GM19438 (cell line): Measurements from ENCODE around the gene FAM186B.

Experiments
- ATAC-seq: cut with Tn5 transposase; IDR thresholded peaks from one replicate; pipeline ENCODE4 v1.9.1; 2021; ENCODE audit warnings: low read depth; ENCODE audit not compliant: unreplicated experiment

FAM186B gene

GRCh38 chr12:49577589-49578315 lies 27.7 kb downstream of the FAM186B start:
- no peak for ATAC-seq

- ATAC-seq = no peak
These were observed 36.8 kb downstream of the FAM186B start for GRCh38 chr12:49568442-49569162.

- ATAC-seq = peak; percentile 84
These were observed 37.6 kb downstream of the FAM186B start, which contains the start of gene MCRS1 for GRCh38 chr12:49567611-49568441. MCRS1 (minus strand) TSS chr12:49568142; CDS start chr12:49566731, 1,411 bp downstream.

GRCh38 chr12:49567302-49567610 lies 38.2 kb downstream of the FAM186B start:
- ATAC-seq = no peak

- no peak for ATAC-seq
These were observed 39.1 kb downstream of the FAM186B start for GRCh38 chr12:49566361-49566760.

- ATAC-seq = no peak
These were observed 39.8 kb downstream of the FAM186B start for GRCh38 chr12:49565406-49566265.

- ATAC-seq = no peak
These were observed 40.6 kb downstream of the FAM186B start for GRCh38 chr12:49564686-49565405.

GRCh38 chr12:49563951-49564685 lies 41.3 kb downstream of the FAM186B start:
- ATAC-seq = no peak

GRCh38 chr12:49562831-49563230 lies 42.6 kb downstream of the FAM186B start:
- no peak for ATAC-seq

- no peak for ATAC-seq
These were observed 43.2 kb downstream of the FAM186B start for GRCh38 chr12:49562233-49562632.

GRCh38 chr12:49560695-49561094 lies 44.7 kb downstream of the FAM186B start:
- no peak for ATAC-seq

GRCh38 chr12:49559011-49559675 lies 46.3 kb downstream of the FAM186B start:
- ATAC-seq = no peak

GRCh38 chr12:49558526-49558925 lies 46.9 kb downstream of the FAM186B start:
- ATAC-seq = no peak

- ATAC-seq = no peak
These were observed 47.6 kb downstream of the FAM186B start for GRCh38 chr12:49557917-49558215.

- no peak for ATAC-seq
These were observed 48.1 kb downstream of the FAM186B start for GRCh38 chr12:49557187-49557916.

GRCh38 chr12:49556391-49557186 lies 48.9 kb downstream of the FAM186B start:
- ATAC-seq = no peak
